ENCODE measurements around the gene AXIN1.

DNA sequence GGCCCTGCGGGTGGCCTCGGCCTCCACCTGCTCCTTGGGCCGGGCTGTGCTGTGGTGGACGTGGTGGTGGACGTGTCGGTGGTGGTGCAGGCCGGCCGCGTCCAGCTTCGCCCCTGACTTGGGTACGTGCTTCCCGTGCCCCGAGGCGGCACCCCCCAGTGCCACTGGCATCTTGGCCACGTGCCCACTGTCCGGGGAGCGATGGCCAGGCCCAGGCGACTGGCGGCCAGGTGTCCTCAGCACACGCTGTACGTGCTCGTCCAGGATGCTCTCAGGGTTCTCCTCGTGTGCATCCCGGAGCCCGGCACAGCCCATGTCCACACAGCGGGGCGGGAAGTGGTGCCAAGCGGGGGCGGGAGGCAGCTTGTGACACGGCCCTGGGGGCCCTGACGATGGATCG is 54.7 kb downstream of the AXIN1 start:
- TF ChIP-seq, protein P1, sequence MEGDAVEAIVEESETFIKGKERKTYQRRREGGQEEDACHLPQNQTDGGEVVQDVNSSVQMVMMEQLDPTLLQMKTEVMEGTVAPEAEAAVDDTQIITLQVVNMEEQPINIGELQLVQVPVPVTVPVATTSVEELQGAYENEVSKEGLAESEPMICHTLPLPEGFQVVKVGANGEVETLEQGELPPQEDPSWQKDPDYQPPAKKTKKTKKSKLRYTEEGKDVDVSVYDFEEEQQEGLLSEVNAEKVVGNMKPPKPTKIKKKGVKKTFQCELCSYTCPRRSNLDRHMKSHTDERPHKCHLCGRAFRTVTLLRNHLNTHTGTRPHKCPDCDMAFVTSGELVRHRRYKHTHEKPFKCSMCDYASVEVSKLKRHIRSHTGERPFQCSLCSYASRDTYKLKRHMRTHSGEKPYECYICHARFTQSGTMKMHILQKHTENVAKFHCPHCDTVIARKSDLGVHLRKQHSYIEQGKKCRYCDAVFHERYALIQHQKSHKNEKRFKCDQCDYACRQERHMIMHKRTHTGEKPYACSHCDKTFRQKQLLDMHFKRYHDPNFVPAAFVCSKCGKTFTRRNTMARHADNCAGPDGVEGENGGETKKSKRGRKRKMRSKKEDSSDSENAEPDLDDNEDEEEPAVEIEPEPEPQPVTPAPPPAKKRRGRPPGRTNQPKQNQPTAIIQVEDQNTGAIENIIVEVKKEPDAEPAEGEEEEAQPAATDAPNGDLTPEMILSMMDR (IDR thresholded peaks at IDR 0.05; ENCODE audit: insufficient read depth, low read depth, low read length): no peak
- TF ChIP-seq EZH2 (IDR thresholded peaks at IDR 0.05; ENCODE audit: insufficient read depth, low read length): no peak
